Loucy (cell line): ENCODE results near the gene CD7.

Experiments
- H2AFZ ChIP-seq: fragments of 200-600 bp; sonication (generic); 2 replicates; pipeline ENCODE4 v1.6.0; 2016; ENCODE audit warnings: antibody characterized with exemption, mild to moderate bottlenecking, low read length, moderate library complexity
- H3F3A ChIP-seq: fragments of 200-600 bp; 2 replicates; pipeline ENCODE4 v1.6.0; 2016; ENCODE audit warnings: antibody characterized with exemption, low read depth, mild to moderate bottlenecking
- H3K27me3 ChIP-seq: fragments of 200-600 bp; sonication (generic); 2 replicates; pipeline ENCODE4 v1.6.1; 2014; ENCODE audit warnings: low read length, mild to moderate bottlenecking; ENCODE audit not compliant: insufficient read depth, poor library complexity, severe bottlenecking
- H3K36me3 ChIP-seq: fragments of 200-600 bp; sonication (generic); 2 replicates; pipeline ENCODE4 v1.6.1; 2016; ENCODE audit warnings: low read length; ENCODE audit not compliant: insufficient read depth
- H3K4me1 ChIP-seq: fragments of 200-600 bp; sonication (generic); 2 replicates; pipeline ENCODE4 v1.5.1; 2014; ENCODE audit warnings: low read length, mild to moderate bottlenecking; ENCODE audit not compliant: insufficient read depth, poor library complexity, severe bottlenecking
- H3K4me2 ChIP-seq: fragments of 200-600 bp; sonication (generic); 2 replicates; pipeline ENCODE4 v1.6.0; 2014; ENCODE audit warnings: antibody characterized with exemption, low read length, low read depth, mild to moderate bottlenecking; ENCODE audit not compliant: poor library complexity, severe bottlenecking
- H3K4me3 ChIP-seq: fragments of 200-600 bp; sonication (generic); 2 replicates; pipeline ENCODE4 v1.5.1; 2014; ENCODE audit warnings: low read length, mild to moderate bottlenecking, mixed read lengths; ENCODE audit not compliant: poor library complexity, severe bottlenecking
- H3K79me2 ChIP-seq: fragments of 200-600 bp; sonication (generic); 2 replicates; pipeline ENCODE4 v1.6.1; 2014; ENCODE audit warnings: low read length; ENCODE audit not compliant: insufficient read depth
- H3K9ac ChIP-seq: fragments of 200-600 bp; sonication (generic); 2 replicates; pipeline ENCODE4 v1.6.0; 2014; ENCODE audit warnings: mild to moderate bottlenecking, low read depth, low read length, moderate library complexity; ENCODE audit not compliant: poor library complexity, severe bottlenecking
- H3K9me2 ChIP-seq: fragments of 200-600 bp; sonication (generic); replicated peaks from 2 replicates; pipeline ENCODE4 v1.6.1; 2016; ENCODE audit warnings: low read depth, low read length, mixed read lengths
- H3K9me3 ChIP-seq: fragments of 200-600 bp; sonication (generic); 2 replicates; pipeline ENCODE4 v1.6.1; 2014; ENCODE audit warnings: mild to moderate bottlenecking, antibody characterized with exemption, low read length, low read depth; ENCODE audit not compliant: insufficient read depth
- H4K20me1 ChIP-seq: fragments of 200-600 bp; sonication (generic); 2 replicates; pipeline ENCODE4 v1.6.0; 2014; ENCODE audit warnings: antibody characterized with exemption, low read length, mild to moderate bottlenecking; ENCODE audit not compliant: insufficient read depth, poor library complexity, severe bottlenecking
- CTCF ChIP-seq: fragments of 200-600 bp; sonication (generic); conservative IDR thresholded peaks from 2 replicates; pipeline ENCODE4 v1.5.1; 2014; ENCODE audit warnings: mild to moderate bottlenecking, antibody characterized with exemption, low read length
- EZH2phosphoT487 ChIP-seq: fragments of 200-600 bp; IDR thresholded peaks from 2 replicates; pipeline ENCODE4 v1.6.1; 2018; ENCODE audit warnings: antibody characterized with exemption, mild to moderate bottlenecking, moderate library complexity, borderline replicate concordance

The CD7 gene

GRCh38 chr17:82300707-82301270, 16.6 kb downstream of the CD7 start:
- no peak overlapping the region for H2AFZ ChIP-seq
- H3K9ac ChIP-seq, result peak overlapping the region; percentile 98

GRCh38 chr17:82300228-82300627, 17.2 kb downstream of the CD7 start:
- H3K4me3 ChIP-seq, result no peak overlapping the region
- H3K4me1 ChIP-seq, result peaks cover 84% of the 10 kb centered on the region
- no peak overlapping the region for H2AFZ ChIP-seq
- no peaks in the 10 kb centered on the region for H3K27me3 ChIP-seq
- peak overlapping the region; percentile 93 for H3K9ac ChIP-seq
- peaks cover 21% of the 10 kb centered on the region for H3K79me2 ChIP-seq
- no peaks in the 10 kb centered on the region for H3K9me2 ChIP-seq
- TF ChIP-seq CTCF (no peak), EZH2phosphoT487 (no peak)
- H3F3A ChIP-seq, result peaks cover 7% of the 10 kb centered on the region; the same call in 1 of the 2 replicates
- no peaks in the 10 kb centered on the region for H3K36me3 ChIP-seq
- no peaks in the 10 kb centered on the region for H4K20me1 ChIP-seq
- H3K9me3 ChIP-seq, result no peaks in the 10 kb centered on the region
- peak overlapping the region; percentile 87 for H3K4me2 ChIP-seq

More at GRCh38 chr17:82300707-82301270, 16.6 kb downstream of the CD7 start:
- Histone ChIP-seq H3K36me3 (no peaks in the 10 kb centered on the region), H3K9me2 (no peaks in the 10 kb centered on the region), H3K9me3 (no peaks in the 10 kb centered on the region), H3K27me3 (no peaks in the 10 kb centered on the region), H3K79me2 (peaks cover 26% of the 10 kb centered on the region), H3F3A (peaks cover 13% of the 10 kb centered on the region; the same call in 1 of the 2 replicates), H3K4me1 (peaks cover 90% of the 10 kb centered on the region), H4K20me1 (no peaks in the 10 kb centered on the region), H3K4me3 (peak overlapping the region; percentile 78), H3K4me2 (peak overlapping the region; percentile 87)
- TF ChIP-seq CTCF (peak; percentile 89), EZH2phosphoT487 (no peak)

GRCh38 chr17:82299452-82299851, 18.0 kb downstream of the CD7 start:
- Histone ChIP-seq H3K79me2 (peaks cover 14% of the 10 kb centered on the region; the same call in 1 of the 2 replicates), H3K9me3 (no peaks in the 10 kb centered on the region), H4K20me1 (no peaks in the 10 kb centered on the region), H3K36me3 (no peaks in the 10 kb centered on the region), H3K4me3 (no peak overlapping the region), H3K4me2 (peak overlapping the region; percentile 99), H3F3A (peaks cover 7% of the 10 kb centered on the region; the same call in 1 of the 2 replicates), H2AFZ (no peak overlapping the region), H3K9me2 (no peaks in the 10 kb centered on the region), H3K9ac (peak overlapping the region; percentile 93), H3K27me3 (no peaks in the 10 kb centered on the region), H3K4me1 (peaks cover 80% of the 10 kb centered on the region)
- no peak for TF ChIP-seq EZH2phosphoT487
- no peak for TF ChIP-seq CTCF
